Neural cell (in vitro differentiated cells): Measurements from ENCODE around the gene CCSER2. TPM values are rescaled to one million over a fixed set of nuclear protein-coding genes. Genes with fewer than 3 reads are reported as not detected.

ENCODE experiments used
- H2AFZ ChIP-seq: fragments of 200-600, 300-800 bp; sonication (generic), shearing (Covaris generic); 2 replicates; pipeline ENCODE4 v1.6.0; 2014; ENCODE audit warnings: low read depth, mild to moderate bottlenecking, antibody characterized with exemption, low read length, moderate library complexity
- H3F3A ChIP-seq: fragments of 200-600 bp; shearing (Covaris generic); 2 replicates; pipeline ENCODE4 v1.6.1; 2016; ENCODE audit warnings: mild to moderate bottlenecking, moderate library complexity, mixed read lengths, antibody characterized with exemption, low read length; ENCODE audit not compliant: insufficient read depth, poor library complexity, severe bottlenecking
- H3K27ac ChIP-seq: fragments of 200-600, 300-800 bp; sonication (generic), shearing (Covaris generic); 2 replicates; pipeline ENCODE4 v1.5.1; 2014; ENCODE audit warnings: mild to moderate bottlenecking, low read length, moderate library complexity
- H3K27me3 ChIP-seq: fragments of 300-800, 200-600 bp; sonication (generic), shearing (Covaris generic); 2 replicates; pipeline ENCODE4 v1.6.0; 2014; ENCODE audit warnings: mild to moderate bottlenecking, low read depth, low read length, moderate library complexity; ENCODE audit not compliant: insufficient read depth
- H3K36me3 ChIP-seq: fragments of 300-800, 200-600 bp; sonication (generic), shearing (Covaris generic); 2 replicates; pipeline ENCODE4 v1.5.1; 2014; ENCODE audit warnings: mild to moderate bottlenecking, antibody characterized with exemption, low read length, moderate library complexity; ENCODE audit not compliant: insufficient read depth
- H3K4me2 ChIP-seq: fragments of 300-800, 200-600 bp; sonication (generic), shearing (Covaris generic); 2 replicates; pipeline ENCODE4 v1.6.0; 2014; ENCODE audit warnings: mild to moderate bottlenecking, low read length
- H3K4me3 ChIP-seq: fragments of 300-800, 200-600 bp; sonication (generic), shearing (Covaris generic); 2 replicates; pipeline ENCODE4 v1.5.1; 2014; ENCODE audit warnings: mild to moderate bottlenecking, low read length, moderate library complexity
- H3K79me2 ChIP-seq: fragments of 200-600 bp; shearing (Covaris generic); replicated peaks from 2 replicates; pipeline ENCODE4 v1.6.0; 2014; ENCODE audit warnings: mild to moderate bottlenecking, low read length, moderate library complexity; ENCODE audit not compliant: insufficient read depth
- H3K9ac ChIP-seq: fragments of 300-800, 200-600 bp; sonication (generic), shearing (Covaris generic); 2 replicates; pipeline ENCODE4 v1.6.1; 2016; ENCODE audit warnings: mild to moderate bottlenecking, low read length, mixed read lengths
- H3K9me2 ChIP-seq: fragments of 200-600 bp; shearing (Covaris generic); 2 replicates; pipeline ENCODE4 v1.6.1; 2016; ENCODE audit warnings: mild to moderate bottlenecking, low read length, mixed read lengths; ENCODE audit not compliant: insufficient read depth
- H3K9me3 ChIP-seq: fragments of 200-600, 300-800 bp; sonication (generic), shearing (Covaris generic); 2 replicates; pipeline ENCODE4 v1.6.1; 2016; ENCODE audit warnings: mild to moderate bottlenecking, mixed run types, low read length, moderate library complexity, mixed read lengths
- H4K20me1 ChIP-seq: fragments of 200-600 bp; shearing (Covaris generic); 2 replicates; pipeline ENCODE4 v1.6.1; 2016; ENCODE audit warnings: mild to moderate bottlenecking, mixed run types; ENCODE audit not compliant: insufficient read depth
- CTCF ChIP-seq: fragments of 450-650 bp; IDR thresholded peaks from 2 replicates; pipeline ENCODE4 v1.5.1; 2014; ENCODE audit warnings: antibody characterized with exemption, mild to moderate bottlenecking, moderate library complexity; ENCODE audit not compliant: poor library complexity, severe bottlenecking
- EP300 ChIP-seq: fragments of 450-650 bp; conservative IDR thresholded peaks from 2 replicates; pipeline ENCODE4 v1.6.1; 2014; ENCODE audit warnings: antibody characterized with exemption, mild to moderate bottlenecking, moderate library complexity; ENCODE audit not compliant: poor library complexity, severe bottlenecking
- EZH2 ChIP-seq: fragments of 200-600, 300-800 bp; shearing (Covaris generic), sonication (generic); IDR thresholded peaks from 2 replicates; pipeline ENCODE4 v1.6.1; 2014; ENCODE audit warnings: antibody characterized with exemption, low read length, borderline replicate concordance, mild to moderate bottlenecking; ENCODE audit not compliant: insufficient read depth, poor library complexity, severe bottlenecking
- MXI1 ChIP-seq: fragments of 450-650 bp; conservative IDR thresholded peaks from 2 replicates; pipeline ENCODE4 v1.6.1; 2014; ENCODE audit warnings: antibody characterized with exemption, mild to moderate bottlenecking; ENCODE audit not compliant: poor library complexity, severe bottlenecking
- POLR2AphosphoS5 ChIP-seq: IDR thresholded peaks from 2 replicates; pipeline ENCODE4 v1.6.1; 2012
- RAD21 ChIP-seq: fragments of 450-650 bp; conservative IDR thresholded peaks from 2 replicates; pipeline ENCODE4 v1.6.1; 2014; ENCODE audit warnings: antibody characterized with exemption, mild to moderate bottlenecking, moderate library complexity
- REST ChIP-seq: IDR thresholded peaks from 2 replicates; pipeline ENCODE4 v1.6.1; 2012; ENCODE audit warnings: borderline replicate concordance
- SMC3 ChIP-seq: fragments of 450-650 bp; conservative IDR thresholded peaks from 2 replicates; pipeline ENCODE4 v1.6.1; 2014; ENCODE audit warnings: antibody characterized with exemption, mild to moderate bottlenecking, moderate library complexity; ENCODE audit not compliant: poor library complexity
- TAF1 ChIP-seq: IDR thresholded peaks from 2 replicates; pipeline ENCODE4 v1.6.1; 2012; ENCODE audit warnings: low read depth
- polyA plus RNA-seq: library from polyadenylated mRNA; depleted of rRNA; stranded (reverse); fragments of >200 nt; gene quantifications from 2 replicates; pipeline ENCODE4 v1.2.3, GENCODE V29; 2014

CCSER2 gene
- polyA plus RNA-seq, 1 donor from 2014 or later, result 38.3 TPM

- TF ChIP-seq MXI1 (no peak), RAD21 (no peak), TAF1 (no peak), EP300 (no peak), REST (no peak), POLR2AphosphoS5 (no peak), EZH2 (no peak), SMC3 (no peak), CTCF (no peak)
- no peaks in the 10 kb centered on the region for H3K79me2 ChIP-seq
- no peak overlapping the region for H2AFZ ChIP-seq
These were observed 218.2 kb downstream of the CCSER2 start for GRCh38 chr10:84546609-84547008.

GRCh38 chr10:84547616-84548015 lies 219.2 kb downstream of the CCSER2 start:
- Histone ChIP-seq H3K9me2 (no peaks in the 10 kb centered on the region), H3K9ac (no peak overlapping the region), H2AFZ (no peak overlapping the region), H3K4me3 (no peak overlapping the region), H3K27me3 (no peaks in the 10 kb centered on the region), H3K36me3 (no peaks in the 10 kb centered on the region), H4K20me1 (no peaks in the 10 kb centered on the region), H3K79me2 (no peaks in the 10 kb centered on the region), H3K27ac (no peak overlapping the region), H3K9me3 (no peaks in the 10 kb centered on the region), H3K4me2 (no peak overlapping the region), H3F3A (no peaks in the 10 kb centered on the region)
- TF ChIP-seq EZH2 (no peak), CTCF (no peak), EP300 (no peak), MXI1 (no peak), TAF1 (no peak), SMC3 (no peak), POLR2AphosphoS5 (no peak), REST (no peak)

More at GRCh38 chr10:84546609-84547008, 218.2 kb downstream of the CCSER2 start:
- H3K4me2 ChIP-seq, result no peak overlapping the region
- no peaks in the 10 kb centered on the region for H3F3A ChIP-seq
- no peaks in the 10 kb centered on the region for H3K9me3 ChIP-seq
- no peaks in the 10 kb centered on the region for H3K36me3 ChIP-seq
- no peaks in the 10 kb centered on the region for H3K9me2 ChIP-seq
- H3K27me3 ChIP-seq, result no peaks in the 10 kb centered on the region
- H3K27ac ChIP-seq, result no peak overlapping the region
- H4K20me1 ChIP-seq, result no peaks in the 10 kb centered on the region
- H3K4me3 ChIP-seq, result no peak overlapping the region
- H3K9ac ChIP-seq, result no peak overlapping the region
